ENCODE data around the gene SHC3. TPM values are rescaled to one million over a fixed set of nuclear protein-coding genes. Genes with fewer than 3 reads are reported as not detected.

The SHC3 gene
- total and polyA plus RNA-seq, 2 experiments from 2014 or later = 1.3 to 2.9 TPM

DNA sequence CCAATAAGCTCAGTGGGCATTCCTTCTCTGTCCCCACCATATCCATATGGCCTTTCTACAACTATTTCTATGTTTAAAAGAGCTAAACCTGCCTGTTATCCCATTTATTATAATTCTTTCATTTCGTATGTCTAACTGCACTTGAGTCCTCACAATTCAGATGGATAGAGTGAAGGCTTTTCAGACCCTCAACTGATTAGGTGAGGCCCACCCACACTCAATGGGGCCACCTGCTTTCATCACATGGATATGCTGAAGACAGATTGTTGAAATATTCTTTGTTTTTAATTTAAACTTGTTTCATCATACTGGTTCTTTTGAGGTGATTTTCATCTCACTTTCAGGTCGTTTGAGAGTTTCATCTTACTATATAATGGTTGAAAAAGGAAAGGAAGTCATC, 193.0 kb downstream of the SHC3 start:
- ATAC-seq = no peak
- no peak overlapping the region for H3K27ac ChIP-seq (ENCODE audit: low read depth)
- peaks cover 3% of the 10 kb centered on the region; the same call in 1 of the 2 replicates for H3K27me3 ChIP-seq (ENCODE audit: insufficient read depth)
- no peak for TF ChIP-seq EZH2phosphoT487 (IDR thresholded peaks at IDR 0.05; ENCODE audit: unreplicated experiment)
- H3F3A ChIP-seq (replicated peaks; ENCODE audit: low read depth) = 0 out of 2 replicates have a peak, but pooled peaks cover 7% of the 10 kb centered on the region
- peaks cover 18% of the 10 kb centered on the region for H3K4me1 ChIP-seq (ENCODE audit: insufficient read depth)
- H3K36me3 Mint-ChIP-seq (ENCODE audit: low read depth) = peaks cover 3% of the 10 kb centered on the region; the same call in 1 of the 3 replicates
- no peaks in the 10 kb centered on the region for H3K79me2 ChIP-seq (replicated peaks; ENCODE audit: insufficient read depth)
- no peak overlapping the region for H3K27ac Mint-ChIP-seq
- H3K27me3 Mint-ChIP-seq (ENCODE audit: insufficient read depth, low read depth, poor library complexity) = peaks cover 8% of the 10 kb centered on the region
- no peaks in the 10 kb centered on the region for H3K9me2 ChIP-seq (ENCODE audit: insufficient read depth)
- H4K20me1 ChIP-seq (replicated peaks; ENCODE audit: insufficient read depth) = no peaks in the 10 kb centered on the region
- no peak overlapping the region for H2AFZ ChIP-seq
- peaks cover 11% of the 10 kb centered on the region; the same call in 1 of the 3 replicates for H3K9me3 Mint-ChIP-seq
- no peak overlapping the region for H3K4me3 ChIP-seq
- H3K4me2 ChIP-seq = no peak overlapping the region
- H3K4me1 Mint-ChIP-seq = peaks cover 29% of the 10 kb centered on the region
- no peak overlapping the region for H3K4me3 Mint-ChIP-seq
- no peaks in the 10 kb centered on the region for H3K36me3 ChIP-seq (ENCODE audit: insufficient read depth)
- no peak for DNase-seq (ENCODE audit: low spot score)

DNA sequence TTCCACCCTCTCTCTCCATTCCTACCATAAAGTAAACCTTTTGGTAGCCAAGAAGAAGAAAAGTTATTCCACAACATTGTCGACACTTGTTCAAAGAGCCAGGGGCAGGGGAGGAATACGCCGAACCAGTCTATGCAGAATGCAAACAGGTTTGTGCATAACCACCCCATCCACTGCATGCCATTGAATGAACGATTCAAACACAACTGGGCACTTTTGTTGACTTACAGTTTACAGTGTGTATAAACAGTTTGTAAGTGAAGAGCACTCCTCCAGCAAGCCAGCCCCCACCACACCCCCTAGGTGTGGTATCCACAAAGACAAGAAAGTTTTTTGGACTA, 194.1 kb downstream of the SHC3 start:
- no peak overlapping the region for H3K4me2 ChIP-seq
- Mint-ChIP-seq H3K4me3 (no peak overlapping the region), H3K27ac (no peak overlapping the region), H3K9me3 (peaks cover 17% of the 10 kb centered on the region; the same call in 2 of the 3 replicates), H3K4me1 (peaks cover 19% of the 10 kb centered on the region), H3K27me3 (ENCODE audit: insufficient read depth, low read depth, poor library complexity) (peaks cover 6% of the 10 kb centered on the region), H3K36me3 (ENCODE audit: low read depth) (peaks cover 7% of the 10 kb centered on the region; the same call in 2 of the 3 replicates)
- no peaks in the 10 kb centered on the region for H3K9me2 ChIP-seq (ENCODE audit: insufficient read depth)
- H3K4me1 ChIP-seq (ENCODE audit: insufficient read depth) = peaks cover 11% of the 10 kb centered on the region
- H2AFZ ChIP-seq = no peak overlapping the region
- no peak overlapping the region for H3K27ac ChIP-seq (ENCODE audit: low read depth)
- TF ChIP-seq POLR2AphosphoS5 (IDR thresholded peaks at IDR 0.05; ENCODE audit: low read depth) = no peak
- no peak for TF ChIP-seq EZH2phosphoT487 (IDR thresholded peaks at IDR 0.05; ENCODE audit: unreplicated experiment)
- TF ChIP-seq, protein P1, sequence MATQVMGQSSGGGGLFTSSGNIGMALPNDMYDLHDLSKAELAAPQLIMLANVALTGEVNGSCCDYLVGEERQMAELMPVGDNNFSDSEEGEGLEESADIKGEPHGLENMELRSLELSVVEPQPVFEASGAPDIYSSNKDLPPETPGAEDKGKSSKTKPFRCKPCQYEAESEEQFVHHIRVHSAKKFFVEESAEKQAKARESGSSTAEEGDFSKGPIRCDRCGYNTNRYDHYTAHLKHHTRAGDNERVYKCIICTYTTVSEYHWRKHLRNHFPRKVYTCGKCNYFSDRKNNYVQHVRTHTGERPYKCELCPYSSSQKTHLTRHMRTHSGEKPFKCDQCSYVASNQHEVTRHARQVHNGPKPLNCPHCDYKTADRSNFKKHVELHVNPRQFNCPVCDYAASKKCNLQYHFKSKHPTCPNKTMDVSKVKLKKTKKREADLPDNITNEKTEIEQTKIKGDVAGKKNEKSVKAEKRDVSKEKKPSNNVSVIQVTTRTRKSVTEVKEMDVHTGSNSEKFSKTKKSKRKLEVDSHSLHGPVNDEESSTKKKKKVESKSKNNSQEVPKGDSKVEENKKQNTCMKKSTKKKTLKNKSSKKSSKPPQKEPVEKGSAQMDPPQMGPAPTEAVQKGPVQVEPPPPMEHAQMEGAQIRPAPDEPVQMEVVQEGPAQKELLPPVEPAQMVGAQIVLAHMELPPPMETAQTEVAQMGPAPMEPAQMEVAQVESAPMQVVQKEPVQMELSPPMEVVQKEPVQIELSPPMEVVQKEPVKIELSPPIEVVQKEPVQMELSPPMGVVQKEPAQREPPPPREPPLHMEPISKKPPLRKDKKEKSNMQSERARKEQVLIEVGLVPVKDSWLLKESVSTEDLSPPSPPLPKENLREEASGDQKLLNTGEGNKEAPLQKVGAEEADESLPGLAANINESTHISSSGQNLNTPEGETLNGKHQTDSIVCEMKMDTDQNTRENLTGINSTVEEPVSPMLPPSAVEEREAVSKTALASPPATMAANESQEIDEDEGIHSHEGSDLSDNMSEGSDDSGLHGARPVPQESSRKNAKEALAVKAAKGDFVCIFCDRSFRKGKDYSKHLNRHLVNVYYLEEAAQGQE (IDR thresholded peaks at IDR 0.05; ENCODE audit: unreplicated experiment) = no peak
- no peaks in the 10 kb centered on the region for H3K36me3 ChIP-seq (ENCODE audit: insufficient read depth)
- DNase-seq (ENCODE audit: low spot score) (no peak), ATAC-seq (no peak)
- no peaks in the 10 kb centered on the region for H4K20me1 ChIP-seq (replicated peaks; ENCODE audit: insufficient read depth)
- no peak overlapping the region for H3K4me3 ChIP-seq
- H3K79me2 ChIP-seq (replicated peaks; ENCODE audit: insufficient read depth) = no peaks in the 10 kb centered on the region
- H3K27me3 ChIP-seq (ENCODE audit: insufficient read depth) = no peaks in the 10 kb centered on the region
- H3F3A ChIP-seq (replicated peaks; ENCODE audit: low read depth) = no peaks in the 10 kb centered on the region

DNA sequence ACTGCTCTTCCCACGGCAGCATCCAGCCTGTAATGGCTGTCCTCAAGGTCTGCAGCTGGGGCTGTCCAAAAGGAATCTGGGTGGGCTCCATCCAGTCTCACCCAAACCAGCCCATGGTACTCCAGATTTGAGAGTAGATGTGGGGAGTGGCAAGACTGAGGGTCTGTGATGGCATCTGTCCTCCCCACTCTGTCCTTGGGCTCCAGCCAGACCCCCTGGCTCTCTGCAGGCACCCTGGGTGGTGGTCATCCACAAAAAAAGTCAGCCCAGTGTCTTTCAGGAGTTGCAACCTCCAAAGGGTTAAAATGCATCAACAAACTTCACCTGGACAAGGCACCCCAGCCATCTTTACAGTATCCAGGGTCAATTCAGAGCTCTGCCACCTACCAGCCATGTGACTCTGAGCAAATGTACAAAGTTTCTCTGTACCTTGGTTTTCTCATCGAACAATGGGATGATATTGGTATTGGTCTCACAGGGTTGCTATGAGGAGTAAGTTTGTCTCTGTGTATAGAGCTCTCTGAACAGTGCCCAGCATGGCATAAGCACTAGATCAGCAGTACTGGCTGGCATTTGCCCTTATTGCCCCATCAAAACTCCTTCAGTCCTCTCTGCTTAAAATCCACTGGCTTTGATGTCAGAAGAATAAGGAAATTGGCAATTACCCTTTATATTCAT, 194.6 kb downstream of the SHC3 start:
- no peaks in the 10 kb centered on the region for H3K9me2 ChIP-seq (ENCODE audit: insufficient read depth)
- peaks cover 14% of the 10 kb centered on the region for H3K4me1 Mint-ChIP-seq
- no peak overlapping the region for H3K4me3 ChIP-seq
- peaks cover 6% of the 10 kb centered on the region for H3K4me1 ChIP-seq (ENCODE audit: insufficient read depth)
- no peak overlapping the region for H3K4me3 Mint-ChIP-seq
- H3K27me3 Mint-ChIP-seq (ENCODE audit: insufficient read depth, low read depth, poor library complexity) = peaks cover 4% of the 10 kb centered on the region
- H3K9me3 Mint-ChIP-seq = peaks cover 17% of the 10 kb centered on the region; the same call in 2 of the 3 replicates
- H3F3A ChIP-seq (replicated peaks; ENCODE audit: low read depth) = no peaks in the 10 kb centered on the region
- H2AFZ ChIP-seq = no peak overlapping the region
- no peaks in the 10 kb centered on the region for H3K79me2 ChIP-seq (replicated peaks; ENCODE audit: insufficient read depth)
- H3K27ac Mint-ChIP-seq = no peak overlapping the region
- H3K27me3 ChIP-seq (ENCODE audit: insufficient read depth) = no peaks in the 10 kb centered on the region
- DNase-seq (ENCODE audit: low spot score) = no peak
- H3K36me3 Mint-ChIP-seq (ENCODE audit: low read depth) = peaks cover 7% of the 10 kb centered on the region; the same call in 2 of the 3 replicates
- no peaks in the 10 kb centered on the region for H3K36me3 ChIP-seq (ENCODE audit: insufficient read depth)
- H3K27ac ChIP-seq (ENCODE audit: low read depth) = no peak overlapping the region
- no peaks in the 10 kb centered on the region for H4K20me1 ChIP-seq (replicated peaks; ENCODE audit: insufficient read depth)
- ATAC-seq = no peak
- H3K4me2 ChIP-seq = no peak overlapping the region
- TF ChIP-seq CREB1 (CRISPR knock-in tag; IDR thresholded peaks at IDR 0.05; ENCODE audit: low read depth) = no peak
- TF ChIP-seq, protein P2, sequence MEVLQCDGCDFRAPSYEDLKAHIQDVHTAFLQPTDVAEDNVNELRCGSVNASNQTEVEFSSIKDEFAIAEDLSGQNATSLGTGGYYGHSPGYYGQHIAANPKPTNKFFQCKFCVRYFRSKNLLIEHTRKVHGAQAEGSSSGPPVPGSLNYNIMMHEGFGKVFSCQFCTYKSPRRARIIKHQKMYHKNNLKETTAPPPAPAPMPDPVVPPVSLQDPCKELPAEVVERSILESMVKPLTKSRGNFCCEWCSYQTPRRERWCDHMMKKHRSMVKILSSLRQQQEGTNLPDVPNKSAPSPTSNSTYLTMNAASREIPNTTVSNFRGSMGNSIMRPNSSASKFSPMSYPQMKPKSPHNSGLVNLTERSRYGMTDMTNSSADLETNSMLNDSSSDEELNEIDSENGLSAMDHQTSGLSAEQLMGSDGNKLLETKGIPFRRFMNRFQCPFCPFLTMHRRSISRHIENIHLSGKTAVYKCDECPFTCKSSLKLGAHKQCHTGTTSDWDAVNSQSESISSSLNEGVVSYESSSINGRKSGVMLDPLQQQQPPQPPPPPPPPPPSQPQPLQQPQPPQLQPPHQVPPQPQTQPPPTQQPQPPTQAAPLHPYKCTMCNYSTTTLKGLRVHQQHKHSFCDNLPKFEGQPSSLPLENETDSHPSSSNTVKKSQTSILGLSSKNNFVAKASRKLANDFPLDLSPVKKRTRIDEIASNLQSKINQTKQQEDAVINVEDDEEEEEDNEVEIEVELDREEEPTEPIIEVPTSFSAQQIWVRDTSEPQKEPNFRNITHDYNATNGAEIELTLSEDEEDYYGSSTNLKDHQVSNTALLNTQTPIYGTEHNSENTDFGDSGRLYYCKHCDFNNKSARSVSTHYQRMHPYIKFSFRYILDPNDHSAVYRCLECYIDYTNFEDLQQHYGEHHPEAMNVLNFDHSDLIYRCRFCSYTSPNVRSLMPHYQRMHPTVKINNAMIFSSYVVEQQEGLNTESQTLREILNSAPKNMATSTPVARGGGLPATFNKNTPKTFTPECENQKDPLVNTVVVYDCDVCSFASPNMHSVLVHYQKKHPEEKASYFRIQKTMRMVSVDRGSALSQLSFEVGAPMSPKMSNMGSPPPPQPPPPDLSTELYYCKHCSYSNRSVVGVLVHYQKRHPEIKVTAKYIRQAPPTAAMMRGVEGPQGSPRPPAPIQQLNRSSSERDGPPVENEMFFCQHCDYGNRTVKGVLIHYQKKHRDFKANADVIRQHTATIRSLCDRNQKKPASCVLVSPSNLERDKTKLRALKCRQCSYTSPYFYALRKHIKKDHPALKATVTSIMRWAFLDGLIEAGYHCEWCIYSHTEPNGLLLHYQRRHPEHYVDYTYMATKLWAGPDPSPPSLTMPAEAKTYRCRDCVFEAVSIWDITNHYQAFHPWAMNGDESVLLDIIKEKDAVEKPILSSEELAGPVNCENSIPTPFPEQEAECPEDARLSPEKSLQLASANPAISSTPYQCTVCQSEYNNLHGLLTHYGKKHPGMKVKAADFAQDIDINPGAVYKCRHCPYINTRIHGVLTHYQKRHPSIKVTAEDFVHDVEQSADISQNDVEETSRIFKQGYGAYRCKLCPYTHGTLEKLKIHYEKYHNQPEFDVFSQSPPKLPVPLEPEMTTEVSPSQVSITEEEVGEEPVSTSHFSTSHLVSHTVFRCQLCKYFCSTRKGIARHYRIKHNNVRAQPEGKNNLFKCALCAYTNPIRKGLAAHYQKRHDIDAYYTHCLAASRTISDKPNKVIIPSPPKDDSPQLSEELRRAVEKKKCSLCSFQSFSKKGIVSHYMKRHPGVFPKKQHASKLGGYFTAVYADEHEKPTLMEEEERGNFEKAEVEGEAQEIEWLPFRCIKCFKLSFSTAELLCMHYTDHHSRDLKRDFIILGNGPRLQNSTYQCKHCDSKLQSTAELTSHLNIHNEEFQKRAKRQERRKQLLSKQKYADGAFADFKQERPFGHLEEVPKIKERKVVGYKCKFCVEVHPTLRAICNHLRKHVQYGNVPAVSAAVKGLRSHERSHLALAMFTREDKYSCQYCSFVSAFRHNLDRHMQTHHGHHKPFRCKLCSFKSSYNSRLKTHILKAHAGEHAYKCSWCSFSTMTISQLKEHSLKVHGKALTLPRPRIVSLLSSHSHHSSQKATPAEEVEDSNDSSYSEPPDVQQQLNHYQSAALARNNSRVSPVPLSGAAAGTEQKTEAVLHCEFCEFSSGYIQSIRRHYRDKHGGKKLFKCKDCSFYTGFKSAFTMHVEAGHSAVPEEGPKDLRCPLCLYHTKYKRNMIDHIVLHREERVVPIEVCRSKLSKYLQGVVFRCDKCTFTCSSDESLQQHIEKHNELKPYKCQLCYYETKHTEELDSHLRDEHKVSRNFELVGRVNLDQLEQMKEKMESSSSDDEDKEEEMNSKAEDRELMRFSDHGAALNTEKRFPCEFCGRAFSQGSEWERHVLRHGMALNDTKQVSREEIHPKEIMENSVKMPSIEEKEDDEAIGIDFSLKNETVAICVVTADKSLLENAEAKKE (CRISPR knock-in tag; IDR thresholded peaks at IDR 0.05) = no peak

Data from GM23338 (cell line).